ENCODE results near the gene EMD.

GRCh38 chrX:154429711-154430110 is 50.6 kb downstream of the EMD start:
- TF ChIP-seq CHCHD3 (CRISPR knock-in tag; IDR thresholded peaks at IDR 0.05) (no peak), CTCF (CRISPR knock-in tag; IDR thresholded peaks at IDR 0.05) (no peak), ZNF24 (IDR thresholded peaks at IDR 0.05) (no peak), POLR2A (IDR thresholded peaks at IDR 0.05; ENCODE audit: insufficient read depth in 1 of 2, low read depth in 2 of 2, low read length in 2 of 2) (no peak), ASH2L (IDR thresholded peaks at IDR 0.05; ENCODE audit: insufficient read length, low read depth, low read length) (no peak), FOXK2 (IDR thresholded peaks at IDR 0.05) (no peak), GATA4 (IDR thresholded peaks at IDR 0.05; ENCODE audit: borderline replicate concordance, low read depth) (no peak), SNAI1 (CRISPR knock-in tag; IDR thresholded peaks at IDR 0.05; ENCODE audit: borderline replicate concordance) (no peak), ZSCAN9 (CRISPR knock-in tag; IDR thresholded peaks at IDR 0.05; ENCODE audit: borderline replicate concordance) (no peak), ZNF101 (CRISPR knock-in tag; IDR thresholded peaks at IDR 0.05; ENCODE audit: borderline replicate concordance, low read depth) (no peak), ZBTB26 (CRISPR knock-in tag; IDR thresholded peaks at IDR 0.05; ENCODE audit: borderline replicate concordance) (no peak), ZNF639 (CRISPR knock-in tag; conservative IDR thresholded peaks at IDR 0.05) (no peak)
